Measurements from ENCODE around the gene PLSCR3.

- TF ChIP-seq, protein P1, sequence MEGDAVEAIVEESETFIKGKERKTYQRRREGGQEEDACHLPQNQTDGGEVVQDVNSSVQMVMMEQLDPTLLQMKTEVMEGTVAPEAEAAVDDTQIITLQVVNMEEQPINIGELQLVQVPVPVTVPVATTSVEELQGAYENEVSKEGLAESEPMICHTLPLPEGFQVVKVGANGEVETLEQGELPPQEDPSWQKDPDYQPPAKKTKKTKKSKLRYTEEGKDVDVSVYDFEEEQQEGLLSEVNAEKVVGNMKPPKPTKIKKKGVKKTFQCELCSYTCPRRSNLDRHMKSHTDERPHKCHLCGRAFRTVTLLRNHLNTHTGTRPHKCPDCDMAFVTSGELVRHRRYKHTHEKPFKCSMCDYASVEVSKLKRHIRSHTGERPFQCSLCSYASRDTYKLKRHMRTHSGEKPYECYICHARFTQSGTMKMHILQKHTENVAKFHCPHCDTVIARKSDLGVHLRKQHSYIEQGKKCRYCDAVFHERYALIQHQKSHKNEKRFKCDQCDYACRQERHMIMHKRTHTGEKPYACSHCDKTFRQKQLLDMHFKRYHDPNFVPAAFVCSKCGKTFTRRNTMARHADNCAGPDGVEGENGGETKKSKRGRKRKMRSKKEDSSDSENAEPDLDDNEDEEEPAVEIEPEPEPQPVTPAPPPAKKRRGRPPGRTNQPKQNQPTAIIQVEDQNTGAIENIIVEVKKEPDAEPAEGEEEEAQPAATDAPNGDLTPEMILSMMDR (conservative IDR thresholded peaks at IDR 0.05 in 1 of 2, IDR thresholded peaks at IDR 0.05 in 1 of 2; ENCODE audit: extremely low read depth in 1 of 2, insufficient read depth in 1 of 2, low read depth in 1 of 2, low read length in 2 of 2): no peak
- no peak for TF ChIP-seq EZH2 (IDR thresholded peaks at IDR 0.05; ENCODE audit: borderline replicate concordance, low read length)
These were observed 493 bp downstream of the PLSCR3 start for GRCh38 chr17:7393613-7394451.
